GM21526 (cell line): ENCODE measurements around the gene PNPLA3.
A peak's percentile ranks its signal among the peaks of the same experiment; 100 is the strongest.

Source experiments
- ATAC-seq: cut with Tn5 transposase; IDR thresholded peaks from one replicate; pipeline ENCODE4 v1.9.1; 2021; ENCODE audit warnings: moderate library complexity; ENCODE audit not compliant: unreplicated experiment, low FRiP score

PNPLA3 gene

DNA sequence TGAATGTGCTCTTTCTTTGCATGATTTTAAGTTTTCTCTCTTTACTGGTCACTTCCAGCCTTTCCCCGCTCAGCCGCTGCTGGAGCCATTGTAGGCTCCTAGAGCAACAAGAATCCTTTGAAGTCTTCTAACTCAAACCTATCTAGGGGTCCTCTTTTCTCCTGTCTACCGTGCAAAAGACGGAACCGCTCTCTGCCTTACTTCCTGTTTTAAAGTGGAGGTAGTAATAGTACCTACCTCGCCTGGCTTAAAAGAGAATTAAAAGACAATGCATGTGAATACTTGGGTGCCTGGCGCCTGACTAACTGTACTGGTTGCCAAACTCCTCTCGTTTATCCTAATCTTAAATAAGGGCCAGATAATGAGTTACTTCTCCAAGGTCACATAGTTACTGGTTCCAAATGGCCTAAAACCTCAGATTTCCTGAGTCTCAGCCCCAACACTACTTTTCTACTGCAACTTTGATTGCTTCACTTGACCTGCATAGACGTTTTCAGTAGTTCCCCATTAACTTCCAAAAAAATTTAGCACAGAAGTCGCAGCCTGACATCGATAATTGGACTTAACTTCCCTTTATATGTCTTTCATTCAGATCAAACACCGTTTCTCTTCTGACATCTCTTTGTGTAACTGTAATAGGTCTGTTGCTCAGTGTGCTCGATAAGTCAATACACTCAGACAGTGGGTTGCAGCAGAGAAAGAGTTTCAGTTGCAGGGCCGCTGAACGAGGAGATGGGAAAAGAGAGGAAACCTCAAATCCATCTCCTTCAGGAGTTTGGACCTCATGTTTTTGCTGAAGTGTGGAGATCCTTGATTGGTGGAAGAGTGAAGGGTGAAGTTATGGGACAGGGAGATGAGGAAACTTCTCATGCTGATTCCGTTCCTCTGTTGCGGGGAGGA lies 32.5 kb downstream of the PNPLA3 start:
- ATAC-seq = peak; percentile 15

DNA sequence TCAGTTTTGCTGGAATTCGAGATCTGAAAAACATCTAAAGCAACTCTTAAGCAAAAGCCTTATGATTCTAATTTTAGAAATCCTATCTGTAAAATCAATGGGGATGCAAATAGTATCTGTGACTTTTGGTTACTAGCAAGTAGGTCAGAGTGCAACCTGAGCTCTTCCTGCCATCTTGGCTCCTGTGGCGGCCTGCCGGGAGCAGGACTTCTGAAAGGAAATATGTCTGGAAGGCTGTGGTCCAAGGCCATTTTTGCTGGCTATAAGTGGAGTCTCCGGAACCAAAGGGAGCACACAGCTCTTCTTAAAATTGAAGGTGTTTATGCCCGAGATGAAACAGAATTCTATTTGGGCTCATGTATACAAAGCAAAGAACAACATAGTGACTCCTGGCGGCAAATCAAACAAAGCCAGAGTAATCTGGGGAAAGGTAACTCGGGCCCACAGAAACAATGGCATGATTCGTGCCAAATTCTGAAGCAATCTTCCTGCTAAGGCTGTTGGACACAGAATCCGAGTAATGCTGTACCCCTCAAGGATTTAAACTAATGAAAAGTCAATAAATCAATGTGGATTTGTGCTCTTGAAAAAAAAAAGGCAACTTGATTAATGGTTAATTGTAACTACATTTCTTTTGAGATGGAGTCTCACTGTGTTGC lies 33.3 kb downstream of the PNPLA3 start:
- ATAC-seq = no peak

DNA sequence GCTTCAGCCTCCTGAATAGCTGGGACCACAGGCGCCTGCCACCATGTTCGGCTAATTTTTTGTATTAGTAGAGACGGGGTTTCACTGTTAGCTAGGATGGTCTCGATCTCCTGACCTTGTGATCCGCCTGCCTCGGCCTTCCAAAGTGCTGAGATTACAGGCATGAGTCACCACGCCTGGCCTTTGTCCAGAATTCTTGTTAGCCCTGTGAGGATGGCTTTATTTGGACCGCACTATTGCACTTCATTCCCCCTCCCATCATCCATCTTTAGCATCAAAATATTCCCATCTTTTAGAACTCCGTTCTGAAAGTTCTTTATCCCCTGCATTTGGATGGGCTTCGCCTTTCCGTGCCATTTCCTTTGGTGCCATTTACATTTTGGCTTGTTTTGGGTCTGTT lies 34.3 kb downstream of the PNPLA3 start:
- ATAC-seq = no peak

- no peak for ATAC-seq
Measured at GRCh38 chr22:43964314-43964857, 40.8 kb downstream of the PNPLA3 start.

GRCh38 chr22:43967069-43967468 lies 43.5 kb downstream of the PNPLA3 start:
- ATAC-seq = no peak

DNA sequence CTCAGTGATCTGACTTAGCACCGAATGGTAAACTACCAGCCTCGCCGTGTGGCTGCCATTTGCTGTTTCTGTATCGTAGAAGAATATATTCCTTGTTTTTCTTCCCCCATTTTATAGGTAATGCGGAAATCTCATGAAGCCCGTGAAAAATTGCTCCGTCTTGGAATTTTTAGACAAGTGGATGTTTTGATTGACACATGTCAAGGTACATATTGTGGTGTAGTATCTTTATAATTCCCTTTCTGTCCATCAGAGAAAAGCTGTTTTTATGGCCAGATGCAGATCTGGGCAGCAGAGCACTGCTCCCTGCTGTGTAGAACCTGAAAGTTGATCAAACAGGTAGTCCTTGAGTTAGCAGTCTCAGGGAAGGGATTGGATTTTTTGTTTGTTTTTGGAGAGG lies 45.0 kb downstream of the PNPLA3 start:
- no peak for ATAC-seq

DNA sequence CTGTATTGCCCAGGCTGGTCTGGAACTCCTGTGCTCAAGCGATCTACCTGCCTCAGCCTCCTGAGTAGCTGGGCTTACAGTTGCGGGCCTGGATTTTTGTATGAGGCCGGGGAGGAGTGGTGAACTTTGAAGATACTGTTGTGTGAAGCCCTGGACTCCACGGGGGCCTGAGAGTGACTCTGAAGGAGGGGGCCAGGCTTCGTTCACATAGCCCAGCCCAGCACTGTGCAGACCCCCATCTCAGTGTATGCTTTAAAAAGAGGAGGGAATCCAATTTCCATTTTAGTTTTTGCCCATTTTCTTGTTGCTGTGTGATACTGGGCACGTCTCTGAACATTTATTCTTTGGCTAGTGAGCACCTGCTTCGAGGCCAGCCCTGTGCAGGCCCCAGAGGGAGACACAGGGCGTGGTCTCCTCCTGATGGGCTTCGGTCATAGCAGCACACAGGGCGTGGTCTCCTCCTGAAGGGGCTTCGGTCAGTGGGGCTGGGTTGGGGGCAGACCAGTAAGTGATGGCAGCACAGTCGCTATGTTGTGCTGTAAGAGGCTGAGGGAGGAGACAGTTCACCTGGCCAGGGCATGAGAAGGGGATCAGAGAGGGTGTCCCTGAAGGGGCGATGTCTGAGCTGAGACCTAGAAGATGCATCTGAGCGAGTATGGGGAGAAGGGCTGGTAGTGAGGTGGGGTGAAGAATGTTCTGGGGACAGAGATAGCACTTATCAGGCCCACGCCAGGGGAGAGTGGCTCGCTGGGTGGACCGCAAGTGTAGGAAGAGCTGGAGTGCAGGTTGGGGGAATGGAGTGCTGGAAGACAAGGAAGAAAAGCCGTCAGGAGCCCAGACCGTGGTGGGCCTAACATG lies 45.6 kb downstream of the PNPLA3 start:
- ATAC-seq = no peak

DNA sequence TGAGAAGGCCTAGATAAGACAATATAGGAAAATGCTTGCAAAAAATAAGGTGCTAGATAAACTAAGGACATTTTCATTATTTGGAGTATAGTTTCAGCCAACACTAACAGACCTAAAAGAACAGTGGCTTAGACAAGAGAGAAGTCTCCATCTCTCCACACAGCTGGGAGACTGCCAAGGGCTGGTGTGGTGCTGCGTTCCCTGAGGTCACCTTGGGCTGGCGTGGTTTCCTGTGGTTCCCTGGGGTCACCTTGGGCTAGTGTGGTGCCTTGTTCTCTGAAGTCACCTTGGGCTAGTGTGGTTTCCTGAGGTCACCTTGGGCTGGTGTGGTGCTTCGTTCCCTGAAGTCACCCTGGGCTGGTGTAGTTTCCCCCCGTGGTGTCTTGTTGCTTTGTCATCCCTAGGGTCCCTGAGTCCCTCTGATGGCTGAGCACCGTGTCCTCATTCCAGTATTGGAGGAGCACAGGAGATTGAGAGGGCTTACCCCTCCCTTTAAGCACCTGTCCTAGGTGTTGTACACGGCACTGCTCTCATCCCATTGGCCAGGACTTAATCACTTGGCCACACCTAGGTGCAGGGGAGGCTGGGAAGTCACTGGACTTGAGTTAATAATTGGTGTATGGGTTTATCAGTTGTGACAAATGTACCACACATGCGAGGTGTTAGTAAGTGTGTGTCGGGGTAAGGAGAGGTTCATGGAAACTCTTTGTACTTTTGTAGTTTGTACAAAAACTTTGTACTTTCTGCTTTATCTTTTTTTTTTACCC lies 46.6 kb downstream of the PNPLA3 start:
- no peak for ATAC-seq

DNA sequence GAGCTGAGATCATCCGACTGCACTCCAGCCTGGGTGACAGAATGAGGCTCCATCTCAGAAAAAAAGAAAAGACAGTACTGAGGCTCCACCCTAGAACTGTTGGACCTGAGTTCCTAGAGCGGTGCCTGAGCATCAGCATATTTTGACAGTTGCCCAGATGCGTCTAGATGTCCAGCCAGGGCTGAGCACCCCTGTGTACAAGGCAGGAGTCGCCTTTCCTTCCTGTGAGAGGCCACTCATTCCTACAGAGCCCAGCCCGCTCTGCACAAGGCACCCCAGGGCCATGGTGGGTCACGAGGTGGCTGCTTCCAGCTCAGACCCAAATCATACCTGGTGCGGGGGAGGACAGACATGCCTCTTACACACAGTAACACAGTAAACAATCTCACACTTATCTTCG lies 47.5 kb downstream of the PNPLA3 start:
- ATAC-seq = no peak

DNA sequence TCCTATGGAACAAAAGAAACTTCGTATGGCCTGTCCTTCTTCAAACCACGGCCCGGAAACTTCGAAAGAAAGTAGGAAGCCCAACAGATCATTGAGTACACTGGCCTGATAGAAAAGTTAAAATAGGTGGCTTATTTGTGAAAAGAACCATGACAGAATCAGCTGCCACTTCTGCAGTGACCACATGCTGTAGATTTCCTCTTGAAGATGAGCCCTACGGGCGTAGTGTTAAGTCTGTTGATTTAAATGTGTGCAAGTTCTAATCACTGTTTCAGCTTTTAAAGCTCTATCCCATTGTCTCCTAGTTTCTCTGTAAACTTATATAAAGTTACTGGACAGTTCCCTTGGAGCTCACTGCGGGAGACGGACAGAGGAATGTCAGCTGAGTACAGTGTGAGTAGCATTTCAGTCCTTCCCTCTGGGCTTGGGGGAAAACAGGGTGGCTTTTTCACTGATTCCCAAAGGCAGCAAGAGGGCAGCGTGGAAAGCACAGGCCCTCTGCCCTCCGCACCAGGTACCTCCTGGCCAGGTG lies 49.4 kb downstream of the PNPLA3 start:
- ATAC-seq = no peak

DNA sequence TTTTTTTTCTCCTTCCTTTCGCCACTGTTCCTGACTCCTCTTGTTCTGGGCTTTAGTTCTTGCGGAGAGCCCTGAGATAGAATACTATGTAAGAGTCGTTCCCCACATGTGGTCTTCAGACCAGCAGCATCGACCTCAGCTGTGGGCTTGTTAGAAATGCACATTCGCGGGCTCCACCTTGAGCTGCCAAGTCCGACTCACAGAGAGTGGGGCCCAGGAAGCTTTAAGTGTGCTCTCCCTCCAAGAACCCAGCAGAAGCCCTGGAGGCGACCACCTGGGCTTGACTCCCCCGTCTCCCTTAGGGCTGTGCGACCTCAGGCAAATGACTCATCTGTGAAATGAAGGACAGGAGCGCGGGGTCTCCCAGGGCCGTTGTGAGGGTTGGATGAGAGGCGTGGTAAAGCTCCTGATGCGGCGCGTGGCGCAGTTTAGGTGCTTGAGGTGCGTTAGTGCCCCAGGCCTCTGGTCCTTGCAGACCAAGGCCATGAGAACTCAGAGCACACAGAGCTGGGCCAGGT lies 50.5 kb downstream of the PNPLA3 start:
- no peak for ATAC-seq

- no peak for ATAC-seq
Measured at GRCh38 chr22:43975041-43975440, 51.4 kb downstream of the PNPLA3 start.

- ATAC-seq = no peak
Measured at GRCh38 chr22:43976861-43977795, 53.5 kb downstream of the PNPLA3 start.

DNA sequence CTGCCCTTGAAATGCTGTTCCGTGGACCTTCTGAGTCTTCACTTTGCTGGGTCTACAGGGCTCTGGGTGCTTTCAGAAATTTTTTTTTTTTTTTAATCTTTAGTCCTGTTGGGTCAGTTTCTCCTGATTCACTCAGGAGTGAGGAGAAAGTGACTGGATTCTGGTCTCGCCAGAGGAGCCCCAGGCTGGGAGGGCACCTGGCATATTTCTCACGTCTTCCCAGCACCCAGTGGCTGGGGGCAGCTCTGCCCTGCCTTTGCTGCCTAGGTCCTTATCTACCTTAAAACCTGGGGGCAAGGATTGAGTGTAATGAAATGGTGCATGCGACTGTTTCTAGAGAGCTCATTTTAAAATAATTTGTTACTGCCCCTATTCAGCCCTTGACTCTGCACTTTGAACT lies 55.0 kb downstream of the PNPLA3 start:
- ATAC-seq = no peak

DNA sequence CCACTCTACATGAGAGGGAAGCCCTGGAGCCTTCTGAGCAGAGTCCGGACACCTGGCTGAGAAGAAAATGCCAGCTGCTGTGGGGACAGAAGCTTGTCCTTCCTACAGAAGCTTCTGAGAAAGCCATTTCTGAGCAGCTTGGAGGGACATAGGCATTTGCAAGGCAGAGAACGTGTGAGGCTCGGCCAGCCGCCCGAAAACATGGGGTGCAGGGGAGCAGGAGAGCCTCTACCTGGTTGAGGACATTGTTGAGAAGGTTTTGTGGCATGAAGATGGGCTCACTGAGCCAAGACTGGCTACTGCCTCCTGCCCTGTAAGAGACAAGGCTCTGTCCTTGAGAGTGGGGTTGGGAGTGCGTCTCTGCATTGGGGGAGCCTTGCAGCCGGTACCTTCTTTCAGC lies 57.0 kb downstream of the PNPLA3 start:
- no peak for ATAC-seq

GRCh38 chr22:43980996-43981395 lies 57.4 kb downstream of the PNPLA3 start:
- ATAC-seq = no peak

DNA sequence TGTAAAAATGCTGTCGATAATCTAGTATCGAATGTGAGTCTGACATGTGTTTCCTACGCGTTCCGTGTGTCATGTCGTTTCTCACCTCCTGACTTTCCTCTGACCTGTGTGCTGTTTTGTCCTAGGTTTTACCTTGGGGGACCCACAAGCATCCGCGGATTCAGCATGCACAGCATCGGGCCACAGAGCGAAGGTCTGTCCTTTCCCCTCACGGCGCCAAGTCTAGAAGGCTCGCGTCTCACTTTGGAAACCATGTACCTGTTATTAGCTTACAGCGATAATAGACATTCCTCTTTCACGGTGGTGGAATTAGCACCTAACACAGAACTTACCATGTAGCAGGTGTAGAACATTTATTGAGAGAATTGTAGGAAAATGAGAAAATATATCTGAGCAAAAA lies 60.2 kb downstream of the PNPLA3 start:
- ATAC-seq = no peak

DNA sequence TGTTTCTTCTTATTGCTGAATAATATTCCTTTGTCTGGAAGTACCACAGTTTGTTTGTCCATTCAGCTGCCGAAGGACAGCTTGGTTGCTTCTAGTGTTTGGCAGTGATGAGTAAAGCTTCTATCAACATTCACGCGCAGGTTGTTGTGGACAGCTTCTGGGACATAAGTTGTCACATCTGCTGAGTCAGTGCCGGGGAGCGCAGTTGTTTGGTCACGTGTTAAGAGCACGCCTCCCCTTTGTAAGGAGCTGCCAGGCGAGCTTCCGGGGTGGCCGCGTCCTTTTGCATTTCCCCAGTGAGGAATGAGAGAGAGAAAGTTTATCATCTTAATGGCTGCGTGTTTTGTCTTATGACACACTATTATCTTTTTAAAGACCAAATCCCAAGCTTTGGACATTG lies 61.9 kb downstream of the PNPLA3 start:
- ATAC-seq = no peak
